Liver (tissue), 9 donors: Measurements from ENCODE around the gene TMBIM1. TPM values are rescaled to one million over a fixed set of nuclear protein-coding genes. Genes with fewer than 3 reads are reported as not detected.

Experiments used
- DNase-seq: peaks from one replicate; pipeline ENCODE4 v3.0.0-alpha.2; 2017; ENCODE audit warnings: low spot score
- H3K27ac ChIP-seq, 2 donors: one replicate each; pipeline ENCODE4 v1.7.0; 2013; ENCODE audit warnings: inconsistent platforms in 2 of 2, low read length in 2 of 2, control low read depth in 1 of 2, low read depth in 1 of 2, mild to moderate bottlenecking in 1 of 2
- H3K27me3 ChIP-seq, 4 donors: one replicate each; pipeline versions ENCODE4 v1.6.1 to v1.7.0; 2013; ENCODE audit warnings: low read length in 3 of 4, inconsistent platforms in 1 of 4, mild to moderate bottlenecking in 1 of 4, moderate library complexity in 1 of 4; ENCODE audit not compliant: control insufficient read depth in 4 of 4, insufficient read depth in 4 of 4
- H3K36me3 ChIP-seq, 4 donors: one replicate each; pipeline versions ENCODE4 v1.6.1 to v1.7.0; 2013; ENCODE audit warnings: low read length in 3 of 4, mild to moderate bottlenecking in 3 of 4, low read depth in 1 of 4, moderate library complexity in 1 of 4; ENCODE audit not compliant: control insufficient read depth in 4 of 4, insufficient read depth in 3 of 4
- H3K4me1 ChIP-seq, 4 donors: one replicate each; pipeline versions ENCODE4 v1.6.1 to v1.7.0; 2013; ENCODE audit warnings: low read length in 3 of 4, mild to moderate bottlenecking in 3 of 4, moderate library complexity in 1 of 4; ENCODE audit not compliant: control insufficient read depth in 4 of 4, insufficient read depth in 4 of 4
- H3K4me3 ChIP-seq, 3 donors: one replicate each; pipeline versions ENCODE4 v1.6.1 to v1.7.0; 2013; ENCODE audit warnings: low read length in 3 of 3, control low read depth in 1 of 3, low read depth in 1 of 3, mild to moderate bottlenecking in 1 of 3
- H3K9ac ChIP-seq, 2 donors: one replicate each; pipeline ENCODE4 v1.7.0; 2013; ENCODE audit warnings: low read length in 2 of 2, mild to moderate bottlenecking in 2 of 2, moderate library complexity in 2 of 2, control low read depth in 1 of 2, low read depth in 1 of 2
- H3K9me3 ChIP-seq, 4 donors: one replicate each; pipeline versions ENCODE4 v1.6.1 to v1.7.0; 2013; ENCODE audit warnings: low read length in 3 of 4; ENCODE audit not compliant: control insufficient read depth in 4 of 4
- CTCF ChIP-seq: fragments of 150-350 bp; IDR thresholded peaks from 2 replicates; pipeline ENCODE4 v1.5.1; 2017; ENCODE audit warnings: improper control_type of control experiment, low read depth, low read length; ENCODE audit not compliant: missing input control
- EGR1 ChIP-seq, 2 donors: IDR thresholded peaks; 2 replicates each; pipeline ENCODE4 v1.6.1; 2016 to 2018; ENCODE audit warnings: antibody characterized with exemption in 2 of 2, low read depth in 2 of 2
- FOXA1 ChIP-seq: IDR thresholded peaks from 2 replicates; pipeline ENCODE4 v1.6.1; 2016; ENCODE audit warnings: antibody characterized with exemption
- FOXA2 ChIP-seq: IDR thresholded peaks from 2 replicates; pipeline ENCODE4 v1.6.1; 2016; ENCODE audit warnings: antibody characterized with exemption
- GABPA ChIP-seq, 2 donors: IDR thresholded peaks in 1 of 2; conservative IDR thresholded peaks in 1 of 2; 2 replicates each; pipeline ENCODE4 v1.6.1; 2016; ENCODE audit warnings: antibody characterized with exemption in 2 of 2, mild to moderate bottlenecking in 1 of 2, moderate library complexity in 1 of 2
- HNF4A ChIP-seq, 2 donors: conservative IDR thresholded peaks; 2 replicates each; pipeline ENCODE4 v1.6.1; 2016; ENCODE audit warnings: antibody characterized with exemption in 2 of 2, mild to moderate bottlenecking in 2 of 2
- JUND ChIP-seq, 2 donors: IDR thresholded peaks; 2 replicates each; pipeline ENCODE4 v1.6.1; 2016; ENCODE audit warnings: antibody characterized with exemption in 2 of 2
- MAX ChIP-seq: IDR thresholded peaks from 2 replicates; pipeline ENCODE4 v1.6.1; 2016; ENCODE audit warnings: antibody characterized with exemption
- NR2F2 ChIP-seq: IDR thresholded peaks from 2 replicates; pipeline ENCODE4 v1.6.1; 2016; ENCODE audit warnings: antibody characterized with exemption
- RAD21 ChIP-seq, 2 donors: IDR thresholded peaks; 2 replicates each; pipeline ENCODE4 v1.6.1; 2016; ENCODE audit warnings: antibody characterized with exemption in 2 of 2, mild to moderate bottlenecking in 2 of 2
- RXRA ChIP-seq, 2 donors: IDR thresholded peaks; 2 replicates each; pipeline ENCODE4 v1.6.1; 2017 to 2018; ENCODE audit warnings: antibody characterized with exemption in 2 of 2, mild to moderate bottlenecking in 1 of 2
- SP1 ChIP-seq: IDR thresholded peaks from 2 replicates; pipeline ENCODE4 v1.6.1; 2018; ENCODE audit warnings: antibody characterized with exemption, mild to moderate bottlenecking
- YY1 ChIP-seq: IDR thresholded peaks from 2 replicates; pipeline ENCODE4 v1.6.1; 2016; ENCODE audit warnings: antibody characterized with exemption, mild to moderate bottlenecking
- ZBTB33 ChIP-seq: IDR thresholded peaks from 2 replicates; pipeline ENCODE4 v1.6.1; 2016; ENCODE audit warnings: antibody characterized with exemption
- WGBS: extraction: QIAGEN DNeasy Blood & Tissue Kit; methylation state at CpG from one replicate; pipeline ENCODE4 v1.1.7; 2013; 5-methylcytosine and 5-hydroxymethylcytosine counted together
- polyA plus RNA-seq, 2 donors: library from polyadenylated mRNA; stranded (reverse) in 1 of 2; unstranded in 1 of 2; fragments of 200-250 nt in 1 of 2; fragments of >200 nt in 1 of 2; fragmentation: Nextera tagmentation in 1 of 2; extraction: Ambion mirVana in 1 of 2; gene quantifications; one replicate each; pipeline versions ENCODE4 v1.2.1 to v1.2.3, GENCODE V29; 2013 to 2015
- total RNA-seq, 2 donors: library from RNA; depleted of rRNA; stranded (reverse); fragments of >200 nt; gene quantifications; one replicate each; pipeline ENCODE4 v1.2.3, GENCODE V29; 2014
- TF ChIP-seq, protein P1 (sequence below): IDR thresholded peaks from 2 replicates; pipeline ENCODE4 v1.6.1; 2016; ENCODE audit warnings: antibody characterized with exemption
- donor health status: healthy.
- donor health status: healthy.
- donor health status: healthy.
- donor health status: healthy.
- donor health status: healthy.

TMBIM1 gene
- total and polyA plus RNA-seq, 4 donors, result 61.8 to 133 (median 114) TPM

- H3K9ac ChIP-seq, result no peak overlapping the region
- no peak for DNase-seq
- no peak overlapping the region for H3K4me3 ChIP-seq
- TF ChIP-seq FOXA2 (no peak), NR2F2 (no peak), FOXA1 (no peak), SP1 (no peak)
- H3K4me1 ChIP-seq, result peaks cover 4 to 53% (median 40%) of the 10 kb centered on the region in 4 donors
- H3K27ac ChIP-seq, result no peak overlapping the region
- no peaks in the 10 kb centered on the region for H3K9me3 ChIP-seq
- H3K36me3 ChIP-seq, result peaks cover 8 to 29% (median 13%) of the 10 kb centered on the region in 4 donors
- no peaks in the 10 kb centered on the region for H3K27me3 ChIP-seq
- WGBS, result 97% methylated on average over 6 of the region's 6 CpGs
Observed at GRCh38 chr2:218267259-218267658, 25.0 kb downstream of the TMBIM1 start.

GRCh38 chr2:218266316-218266979, 25.9 kb downstream of the TMBIM1 start:
- H3K36me3 ChIP-seq, result peaks cover 8 to 29% (median 13%) of the 10 kb centered on the region in 4 donors

GRCh38 chr2:218265626-218266025, 26.7 kb downstream of the TMBIM1 start:
- TF ChIP-seq, protein P1, sequence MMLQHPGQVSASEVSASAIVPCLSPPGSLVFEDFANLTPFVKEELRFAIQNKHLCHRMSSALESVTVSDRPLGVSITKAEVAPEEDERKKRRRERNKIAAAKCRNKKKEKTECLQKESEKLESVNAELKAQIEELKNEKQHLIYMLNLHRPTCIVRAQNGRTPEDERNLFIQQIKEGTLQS, result no peak
- TF ChIP-seq FOXA1 (no peak), RXRA (IDR thresholded peaks at IDR 0.05) (no peak), RAD21 (IDR thresholded peaks at IDR 0.05) (no peak), JUND (IDR thresholded peaks at IDR 0.05) (no peak), MAX (no peak), ZBTB33 (no peak), YY1 (no peak)
- H3K9me3 ChIP-seq, result no peaks in the 10 kb centered on the region
- no peak overlapping the region for H3K27ac ChIP-seq
- DNase-seq, result no peak
- no peak overlapping the region for H3K4me3 ChIP-seq
- H3K4me1 ChIP-seq, result peaks cover 1 to 37% (median 24%) of the 10 kb centered on the region in 4 donors
- H3K27me3 ChIP-seq, result no peaks in the 10 kb centered on the region
- peaks cover 8 to 29% (median 13%) of the 10 kb centered on the region in 4 donors for H3K36me3 ChIP-seq
- no peak overlapping the region for H3K9ac ChIP-seq
- WGBS, result 94% methylated on average over 8 of the region's 8 CpGs

More at GRCh38 chr2:218266316-218266979, 25.9 kb downstream of the TMBIM1 start:
- Histone ChIP-seq H3K27me3 (no peaks in the 10 kb centered on the region), H3K9ac (no peak overlapping the region), H3K4me1 (peaks cover 4 to 45% (median 32%) of the 10 kb centered on the region in 4 donors), H3K9me3 (no peaks in the 10 kb centered on the region), H3K27ac (no peak overlapping the region), H3K4me3 (no peak overlapping the region)
- WGBS, result 94% methylated on average over 15 of the region's 15 CpGs
- TF ChIP-seq CTCF (no peak), RXRA (IDR thresholded peaks at IDR 0.05) (no peak), NR2F2 (no peak), FOXA1 (no peak), RAD21 (IDR thresholded peaks at IDR 0.05) (no peak), HNF4A (conservative IDR thresholded peaks at IDR 0.05) (no peak), EGR1 (IDR thresholded peaks at IDR 0.05; ENCODE audit: low read depth in 2 of 2) (no peak), GABPA (IDR thresholded peaks at IDR 0.05 in 1 of 2, conservative IDR thresholded peaks at IDR 0.05 in 1 of 2) (no peak), JUND (IDR thresholded peaks at IDR 0.05) (no peak)
- no peak for DNase-seq
